Large intestine (tissue), 3 donors: ENCODE measurements around the gene CDC14A. TPM values are rescaled to one million over a fixed set of nuclear protein-coding genes. Genes with fewer than 3 reads are reported as not detected.

ENCODE experiments used
- DNase-seq, 2 donors: peaks; one replicate each; pipeline versions ENCODE4 v3.0.0 to v3.0.0-alpha.2; 2013
- H3K27ac ChIP-seq: one replicate; pipeline ENCODE4 v1.5.1; 2013; ENCODE audit warnings: low read length
- H3K27me3 ChIP-seq: 2 replicates; pipeline ENCODE4 v1.6.1; 2013; ENCODE audit warnings: low read length; ENCODE audit not compliant: control insufficient read depth, insufficient read depth
- H3K36me3 ChIP-seq: 2 replicates; pipeline ENCODE4 v1.6.1; 2013; ENCODE audit warnings: low read length; ENCODE audit not compliant: control insufficient read depth, insufficient read depth
- H3K4me1 ChIP-seq: one replicate; pipeline ENCODE4 v1.6.1; 2013; ENCODE audit warnings: low read length; ENCODE audit not compliant: control insufficient read depth, insufficient read depth
- H3K4me3 ChIP-seq: one replicate; pipeline ENCODE4 v1.5.1; 2013; ENCODE audit warnings: low read length
- H3K9me3 ChIP-seq: one replicate; pipeline ENCODE4 v1.6.1; 2013; ENCODE audit warnings: mild to moderate bottlenecking, low read depth, low read length, moderate library complexity; ENCODE audit not compliant: control insufficient read depth
- WGBS: methylation state at CpG from one replicate; pipeline ENCODE4 v1.1.5; 2013; ENCODE audit warnings: low lambda C conversion rate; ENCODE audit not compliant: insufficient coverage; 5-methylcytosine and 5-hydroxymethylcytosine counted together
- polyA plus RNA-seq: library from polyadenylated mRNA; unstranded; fragments of 120-200 nt; gene quantifications from one replicate; pipeline ENCODE4 v1.2.1, GENCODE V29; 2013

Gene CDC14A
- polyA plus RNA-seq, 1 donor = 15.7 TPM

- H3K9me3 ChIP-seq = no peaks in the 10 kb centered on the region
- no CpG with 5 or more reads among the region's 2 CpGs for WGBS
- no peak overlapping the region for H3K4me3 ChIP-seq
- H3K27me3 ChIP-seq = no peaks in the 10 kb centered on the region
- no peak for DNase-seq
- H3K27ac ChIP-seq = no peak overlapping the region
- H3K4me1 ChIP-seq = no peaks in the 10 kb centered on the region
- no peaks in the 10 kb centered on the region for H3K36me3 ChIP-seq
These were observed 69.8 kb downstream of the CDC14A start for GRCh38 chr1:100422065-100422464.

GRCh38 chr1:100423832-100424337 lies 71.6 kb downstream of the CDC14A start:
- Histone ChIP-seq H3K4me3 (no peak overlapping the region), H3K9me3 (no peaks in the 10 kb centered on the region), H3K36me3 (no peaks in the 10 kb centered on the region), H3K27ac (no peak overlapping the region), H3K27me3 (no peaks in the 10 kb centered on the region), H3K4me1 (no peaks in the 10 kb centered on the region)
- WGBS = 80% methylated on average over 1 of the region's 6 CpGs
- DNase-seq = no peak

GRCh38 chr1:100428160-100428559 lies 75.9 kb downstream of the CDC14A start:
- Histone ChIP-seq H3K27me3 (no peaks in the 10 kb centered on the region), H3K4me1 (no peaks in the 10 kb centered on the region), H3K9me3 (no peaks in the 10 kb centered on the region), H3K27ac (no peak overlapping the region), H3K36me3 (no peaks in the 10 kb centered on the region), H3K4me3 (no peak overlapping the region)
- no peak for DNase-seq

- no peaks in the 10 kb centered on the region for H3K36me3 ChIP-seq
- H3K4me1 ChIP-seq = no peaks in the 10 kb centered on the region
- no peak for DNase-seq
- H3K27ac ChIP-seq = no peak overlapping the region
- no peaks in the 10 kb centered on the region for H3K9me3 ChIP-seq
- 87% methylated on average over 2 of the region's 2 CpGs for WGBS
- H3K27me3 ChIP-seq = no peaks in the 10 kb centered on the region
- H3K4me3 ChIP-seq = no peak overlapping the region
These were observed 78.0 kb downstream of the CDC14A start for GRCh38 chr1:100430325-100430756.

GRCh38 chr1:100431954-100432353 lies 79.6 kb downstream of the CDC14A start:
- no peak overlapping the region for H3K4me3 ChIP-seq
- no peaks in the 10 kb centered on the region for H3K9me3 ChIP-seq
- no peaks in the 10 kb centered on the region for H3K4me1 ChIP-seq
- no peak for DNase-seq
- H3K36me3 ChIP-seq = peaks cover 3% of the 10 kb centered on the region
- H3K27ac ChIP-seq = no peak overlapping the region
- no CpG with 5 or more reads among the region's 2 CpGs for WGBS
- no peaks in the 10 kb centered on the region for H3K27me3 ChIP-seq

- H3K27ac ChIP-seq = no peak overlapping the region
- peaks cover 6% of the 10 kb centered on the region for H3K36me3 ChIP-seq
- no peaks in the 10 kb centered on the region for H3K27me3 ChIP-seq
- peaks cover 2% of the 10 kb centered on the region for H3K4me1 ChIP-seq
- no peak for DNase-seq
- no peak overlapping the region for H3K4me3 ChIP-seq
- 100% methylated on average over 1 of the region's 1 CpG for WGBS
- H3K9me3 ChIP-seq = no peaks in the 10 kb centered on the region
These were observed 81.3 kb downstream of the CDC14A start for GRCh38 chr1:100433563-100433962.

- DNase-seq = no peak
- H3K9me3 ChIP-seq = no peaks in the 10 kb centered on the region
- H3K4me3 ChIP-seq = no peak overlapping the region
- H3K27me3 ChIP-seq = no peaks in the 10 kb centered on the region
- peaks cover 12% of the 10 kb centered on the region for H3K4me1 ChIP-seq
- H3K36me3 ChIP-seq = peaks cover 6% of the 10 kb centered on the region
- no peak overlapping the region for H3K27ac ChIP-seq
- WGBS = 80% methylated on average over 1 of the region's 2 CpGs
These were observed 82.5 kb downstream of the CDC14A start for GRCh38 chr1:100434831-100435230.

GRCh38 chr1:100438375-100438774 lies 86.1 kb downstream of the CDC14A start:
- Histone ChIP-seq H3K4me3 (no peak overlapping the region), H3K27me3 (no peaks in the 10 kb centered on the region), H3K27ac (peak overlapping the region; percentile 35), H3K4me1 (peaks cover 19% of the 10 kb centered on the region), H3K9me3 (no peaks in the 10 kb centered on the region), H3K36me3 (peaks cover 6% of the 10 kb centered on the region)
- WGBS = no CpG with 5 or more reads among the region's 1 CpG
- no peak for DNase-seq

- Histone ChIP-seq H3K27ac (peak overlapping the region; percentile 35), H3K27me3 (no peaks in the 10 kb centered on the region), H3K4me1 (peaks cover 23% of the 10 kb centered on the region), H3K9me3 (no peaks in the 10 kb centered on the region), H3K4me3 (no peak overlapping the region), H3K36me3 (peaks cover 6% of the 10 kb centered on the region)
- WGBS = no CpG with 5 or more reads among the region's 3 CpGs
- no peak for DNase-seq
These were observed 86.5 kb downstream of the CDC14A start for GRCh38 chr1:100438789-100439188.

GRCh38 chr1:100440075-100440809 lies 87.9 kb downstream of the CDC14A start:
- peak; percentile 34 to 66 for DNase-seq
- Histone ChIP-seq H3K27me3 (no peaks in the 10 kb centered on the region), H3K27ac (peak overlapping the region; percentile 53), H3K4me1 (peaks cover 24% of the 10 kb centered on the region), H3K36me3 (peaks cover 6% of the 10 kb centered on the region), H3K9me3 (no peaks in the 10 kb centered on the region), H3K4me3 (no peak overlapping the region)
- WGBS = 44% methylated on average over 1 of the region's 4 CpGs

GRCh38 chr1:100441146-100441545 lies 88.8 kb downstream of the CDC14A start:
- 100% methylated on average over 1 of the region's 2 CpGs for WGBS
- Histone ChIP-seq H3K9me3 (no peaks in the 10 kb centered on the region), H3K4me1 (peaks cover 24% of the 10 kb centered on the region), H3K27me3 (no peaks in the 10 kb centered on the region), H3K36me3 (peaks cover 6% of the 10 kb centered on the region), H3K27ac (peak overlapping the region; percentile 7), H3K4me3 (no peak overlapping the region)
- DNase-seq = no peak
